ENCODE data around the gene LRP5. TPM values are rescaled to one million over a fixed set of nuclear protein-coding genes. Genes with fewer than 3 reads are reported as not detected.

LRP5 gene
- total RNA-seq, 1 experiment from 2014 or later = 48.8 TPM

DNA sequence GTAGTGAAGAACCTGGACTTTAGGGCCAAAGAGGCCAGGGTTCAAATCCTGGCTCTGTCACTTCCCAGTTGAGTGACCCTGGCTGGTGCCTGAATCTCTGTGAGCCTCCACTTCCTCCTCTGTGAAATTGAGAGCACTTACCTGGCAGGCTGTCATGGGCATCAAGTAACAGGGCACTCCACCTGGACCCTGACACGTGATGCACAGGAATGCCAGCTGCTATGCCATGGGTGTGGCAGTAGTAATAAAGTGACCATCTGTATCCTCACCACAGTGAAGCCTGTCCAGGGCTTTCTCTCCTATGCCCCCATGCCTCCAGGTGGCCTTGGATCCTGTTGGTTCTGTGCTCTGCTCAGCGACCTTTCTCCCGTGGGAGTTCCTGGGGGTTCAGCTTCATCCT lies 118.4 kb downstream of the LRP5 start (continued):
- TF ChIP-seq SOX15 (CRISPR knock-in tag; IDR thresholded peaks at IDR 0.05) = no peak
- TF ChIP-seq ZNF423 (CRISPR knock-in tag; IDR thresholded peaks at IDR 0.05) = no peak
- TF ChIP-seq SMAD4 (CRISPR knock-in tag; IDR thresholded peaks at IDR 0.05) = no peak
- TF ChIP-seq, protein P1, sequence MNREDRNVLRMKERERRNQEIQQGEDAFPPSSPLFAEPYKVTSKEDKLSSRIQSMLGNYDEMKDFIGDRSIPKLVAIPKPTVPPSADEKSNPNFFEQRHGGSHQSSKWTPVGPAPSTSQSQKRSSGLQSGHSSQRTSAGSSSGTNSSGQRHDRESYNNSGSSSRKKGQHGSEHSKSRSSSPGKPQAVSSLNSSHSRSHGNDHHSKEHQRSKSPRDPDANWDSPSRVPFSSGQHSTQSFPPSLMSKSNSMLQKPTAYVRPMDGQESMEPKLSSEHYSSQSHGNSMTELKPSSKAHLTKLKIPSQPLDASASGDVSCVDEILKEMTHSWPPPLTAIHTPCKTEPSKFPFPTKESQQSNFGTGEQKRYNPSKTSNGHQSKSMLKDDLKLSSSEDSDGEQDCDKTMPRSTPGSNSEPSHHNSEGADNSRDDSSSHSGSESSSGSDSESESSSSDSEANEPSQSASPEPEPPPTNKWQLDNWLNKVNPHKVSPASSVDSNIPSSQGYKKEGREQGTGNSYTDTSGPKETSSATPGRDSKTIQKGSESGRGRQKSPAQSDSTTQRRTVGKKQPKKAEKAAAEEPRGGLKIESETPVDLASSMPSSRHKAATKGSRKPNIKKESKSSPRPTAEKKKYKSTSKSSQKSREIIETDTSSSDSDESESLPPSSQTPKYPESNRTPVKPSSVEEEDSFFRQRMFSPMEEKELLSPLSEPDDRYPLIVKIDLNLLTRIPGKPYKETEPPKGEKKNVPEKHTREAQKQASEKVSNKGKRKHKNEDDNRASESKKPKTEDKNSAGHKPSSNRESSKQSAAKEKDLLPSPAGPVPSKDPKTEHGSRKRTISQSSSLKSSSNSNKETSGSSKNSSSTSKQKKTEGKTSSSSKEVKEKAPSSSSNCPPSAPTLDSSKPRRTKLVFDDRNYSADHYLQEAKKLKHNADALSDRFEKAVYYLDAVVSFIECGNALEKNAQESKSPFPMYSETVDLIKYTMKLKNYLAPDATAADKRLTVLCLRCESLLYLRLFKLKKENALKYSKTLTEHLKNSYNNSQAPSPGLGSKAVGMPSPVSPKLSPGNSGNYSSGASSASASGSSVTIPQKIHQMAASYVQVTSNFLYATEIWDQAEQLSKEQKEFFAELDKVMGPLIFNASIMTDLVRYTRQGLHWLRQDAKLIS (CRISPR knock-in tag; IDR thresholded peaks at IDR 0.05; ENCODE audit: borderline replicate concordance) = no peak
- no peak for TF ChIP-seq TEAD4 (CRISPR knock-in tag; IDR thresholded peaks at IDR 0.05)
- no peak for TF ChIP-seq JUN (CRISPR knock-in tag; IDR thresholded peaks at IDR 0.05)
- TF ChIP-seq, protein P2, sequence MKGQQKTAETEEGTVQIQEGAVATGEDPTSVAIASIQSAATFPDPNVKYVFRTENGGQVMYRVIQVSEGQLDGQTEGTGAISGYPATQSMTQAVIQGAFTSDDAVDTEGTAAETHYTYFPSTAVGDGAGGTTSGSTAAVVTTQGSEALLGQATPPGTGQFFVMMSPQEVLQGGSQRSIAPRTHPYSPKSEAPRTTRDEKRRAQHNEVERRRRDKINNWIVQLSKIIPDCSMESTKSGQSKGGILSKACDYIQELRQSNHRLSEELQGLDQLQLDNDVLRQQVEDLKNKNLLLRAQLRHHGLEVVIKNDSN (CRISPR knock-in tag; IDR thresholded peaks at IDR 0.05) = no peak
- no peak for TF ChIP-seq ZBTB21 (CRISPR knock-in tag; IDR thresholded peaks at IDR 0.05; ENCODE audit: borderline replicate concordance)
- TF ChIP-seq ELF4 (CRISPR knock-in tag; IDR thresholded peaks at IDR 0.05; ENCODE audit: low read depth) = no peak

DNA sequence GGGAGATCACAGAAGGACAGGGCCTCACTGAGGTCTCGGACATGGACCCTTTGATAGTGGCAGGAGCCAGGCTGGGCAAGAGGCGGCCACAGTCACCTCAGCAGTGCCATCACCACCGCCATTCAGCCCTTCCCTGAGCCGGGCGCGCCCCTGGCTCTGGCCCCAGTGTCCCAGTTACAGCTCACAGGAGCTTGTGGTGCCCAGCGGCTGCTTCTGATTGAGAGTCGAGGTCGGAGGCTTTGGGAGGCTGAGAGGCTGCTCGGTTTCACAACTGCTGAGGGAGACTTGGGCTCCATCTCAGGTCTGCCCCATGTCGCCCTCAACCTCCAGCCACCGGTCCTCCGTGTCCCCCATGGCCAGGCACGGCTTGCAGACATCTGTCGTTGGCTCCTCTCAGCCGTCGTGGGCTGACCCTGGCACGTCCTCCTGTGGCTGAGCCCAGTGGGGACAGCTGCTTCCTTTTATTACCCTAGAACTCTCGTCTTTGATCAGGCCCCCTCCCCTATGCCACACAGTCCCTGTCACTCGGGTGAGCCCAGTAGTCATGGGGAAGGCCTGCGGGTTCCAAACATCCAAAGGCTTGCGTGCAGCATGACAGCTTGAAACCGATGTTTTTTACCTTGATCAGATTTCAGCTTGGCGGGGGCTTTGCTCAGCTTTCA lies 119.7 kb downstream of the LRP5 start:
- peaks cover 22% of the 10 kb centered on the region for H3K9me3 Mint-ChIP-seq
- ChIA-PET CTCF (no interaction called here), POLR2A (no interaction called here)
- no peaks in the 10 kb centered on the region for H3K4me1 Mint-ChIP-seq
- no peak for ATAC-seq
- no peak for DNase-seq (ENCODE audit: low spot score)
- H3K36me3 Mint-ChIP-seq = peaks cover 34% of the 10 kb centered on the region
- no peak overlapping the region for H3K4me3 Mint-ChIP-seq
- H3K27me3 Mint-ChIP-seq (ENCODE audit: low read depth) = no peaks in the 10 kb centered on the region
- 0 out of 2 replicates have a peak overlapping the region, but pooled peaks have one; percentile 65 for H3K27ac Mint-ChIP-seq
- TF ChIP-seq ZNF317 (CRISPR knock-in tag; IDR thresholded peaks at IDR 0.05; ENCODE audit: borderline replicate concordance, low read depth) = no peak
- no peak for TF ChIP-seq HMGA2 (CRISPR knock-in tag; IDR thresholded peaks at IDR 0.05)
- TF ChIP-seq SMAD3 (CRISPR knock-in tag; IDR thresholded peaks at IDR 0.05; ENCODE audit: borderline replicate concordance) = no peak
- TF ChIP-seq, protein P3, sequence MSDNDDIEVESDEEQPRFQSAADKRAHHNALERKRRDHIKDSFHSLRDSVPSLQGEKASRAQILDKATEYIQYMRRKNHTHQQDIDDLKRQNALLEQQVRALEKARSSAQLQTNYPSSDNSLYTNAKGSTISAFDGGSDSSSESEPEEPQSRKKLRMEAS (CRISPR knock-in tag; IDR thresholded peaks at IDR 0.05) = no peak
- no peak for TF ChIP-seq NFYB (CRISPR knock-in tag; conservative IDR thresholded peaks at IDR 0.05; ENCODE audit: low read depth)
- TF ChIP-seq ZNF121 (CRISPR knock-in tag; IDR thresholded peaks at IDR 0.05) = no peak
- no peak for TF ChIP-seq NR3C1 (CRISPR knock-in tag; conservative IDR thresholded peaks at IDR 0.05; ENCODE audit: low read depth)
- TF ChIP-seq JAZF1 (CRISPR knock-in tag; IDR thresholded peaks at IDR 0.05) = no peak
- TF ChIP-seq NFE2L1 (CRISPR knock-in tag; IDR thresholded peaks at IDR 0.05) = no peak
- TF ChIP-seq, protein P2 (CRISPR knock-in tag; IDR thresholded peaks at IDR 0.05) = no peak
- TF ChIP-seq, protein P4, sequence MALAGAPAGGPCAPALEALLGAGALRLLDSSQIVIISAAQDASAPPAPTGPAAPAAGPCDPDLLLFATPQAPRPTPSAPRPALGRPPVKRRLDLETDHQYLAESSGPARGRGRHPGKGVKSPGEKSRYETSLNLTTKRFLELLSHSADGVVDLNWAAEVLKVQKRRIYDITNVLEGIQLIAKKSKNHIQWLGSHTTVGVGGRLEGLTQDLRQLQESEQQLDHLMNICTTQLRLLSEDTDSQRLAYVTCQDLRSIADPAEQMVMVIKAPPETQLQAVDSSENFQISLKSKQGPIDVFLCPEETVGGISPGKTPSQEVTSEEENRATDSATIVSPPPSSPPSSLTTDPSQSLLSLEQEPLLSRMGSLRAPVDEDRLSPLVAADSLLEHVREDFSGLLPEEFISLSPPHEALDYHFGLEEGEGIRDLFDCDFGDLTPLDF (CRISPR knock-in tag; IDR thresholded peaks at IDR 0.05) = no peak
- no peak for TF ChIP-seq GRHL2 (CRISPR knock-in tag; IDR thresholded peaks at IDR 0.05; ENCODE audit: insufficient replicate concordance, severe bottlenecking)
- TF ChIP-seq, protein P5, sequence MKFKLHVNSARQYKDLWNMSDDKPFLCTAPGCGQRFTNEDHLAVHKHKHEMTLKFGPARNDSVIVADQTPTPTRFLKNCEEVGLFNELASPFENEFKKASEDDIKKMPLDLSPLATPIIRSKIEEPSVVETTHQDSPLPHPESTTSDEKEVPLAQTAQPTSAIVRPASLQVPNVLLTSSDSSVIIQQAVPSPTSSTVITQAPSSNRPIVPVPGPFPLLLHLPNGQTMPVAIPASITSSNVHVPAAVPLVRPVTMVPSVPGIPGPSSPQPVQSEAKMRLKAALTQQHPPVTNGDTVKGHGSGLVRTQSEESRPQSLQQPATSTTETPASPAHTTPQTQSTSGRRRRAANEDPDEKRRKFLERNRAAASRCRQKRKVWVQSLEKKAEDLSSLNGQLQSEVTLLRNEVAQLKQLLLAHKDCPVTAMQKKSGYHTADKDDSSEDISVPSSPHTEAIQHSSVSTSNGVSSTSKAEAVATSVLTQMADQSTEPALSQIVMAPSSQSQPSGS (CRISPR knock-in tag; IDR thresholded peaks at IDR 0.05; ENCODE audit: borderline replicate concordance, low read depth) = no peak
- TF ChIP-seq TEAD4 (CRISPR knock-in tag; IDR thresholded peaks at IDR 0.05) = no peak
- TF ChIP-seq, protein P6, sequence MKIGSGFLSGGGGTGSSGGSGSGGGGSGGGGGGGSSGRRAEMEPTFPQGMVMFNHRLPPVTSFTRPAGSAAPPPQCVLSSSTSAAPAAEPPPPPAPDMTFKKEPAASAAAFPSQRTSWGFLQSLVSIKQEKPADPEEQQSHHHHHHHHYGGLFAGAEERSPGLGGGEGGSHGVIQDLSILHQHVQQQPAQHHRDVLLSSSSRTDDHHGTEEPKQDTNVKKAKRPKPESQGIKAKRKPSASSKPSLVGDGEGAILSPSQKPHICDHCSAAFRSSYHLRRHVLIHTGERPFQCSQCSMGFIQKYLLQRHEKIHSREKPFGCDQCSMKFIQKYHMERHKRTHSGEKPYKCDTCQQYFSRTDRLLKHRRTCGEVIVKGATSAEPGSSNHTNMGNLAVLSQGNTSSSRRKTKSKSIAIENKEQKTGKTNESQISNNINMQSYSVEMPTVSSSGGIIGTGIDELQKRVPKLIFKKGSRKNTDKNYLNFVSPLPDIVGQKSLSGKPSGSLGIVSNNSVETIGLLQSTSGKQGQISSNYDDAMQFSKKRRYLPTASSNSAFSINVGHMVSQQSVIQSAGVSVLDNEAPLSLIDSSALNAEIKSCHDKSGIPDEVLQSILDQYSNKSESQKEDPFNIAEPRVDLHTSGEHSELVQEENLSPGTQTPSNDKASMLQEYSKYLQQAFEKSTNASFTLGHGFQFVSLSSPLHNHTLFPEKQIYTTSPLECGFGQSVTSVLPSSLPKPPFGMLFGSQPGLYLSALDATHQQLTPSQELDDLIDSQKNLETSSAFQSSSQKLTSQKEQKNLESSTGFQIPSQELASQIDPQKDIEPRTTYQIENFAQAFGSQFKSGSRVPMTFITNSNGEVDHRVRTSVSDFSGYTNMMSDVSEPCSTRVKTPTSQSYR (CRISPR knock-in tag; IDR thresholded peaks at IDR 0.05) = no peak

Measured in WTC11 (cell line).